Adrenal gland (tissue), 12 donors: ENCODE data around the gene ENAH. TPM values are rescaled to one million over a fixed set of nuclear protein-coding genes. Genes with fewer than 3 reads are reported as not detected.

Experiments
- DNase-seq, 7 donors: peaks; one replicate each; pipeline ENCODE4 v3.0.0-alpha.2; 2019 to 2020
- H3K27ac ChIP-seq, 5 donors: fragments of 200-600 bp; sonication (generic) in 4 of 5; 1 replicate in 3 of 5; 2 replicates in 2 of 5; pipeline versions ENCODE4 v1.5.1 to v1.8.0; 2016 to 2020; ENCODE audit warnings: mild to moderate bottlenecking in 1 of 5
- H3K27me3 ChIP-seq: fragments of 200-600 bp; 2 replicates; pipeline ENCODE4 v1.8.0; 2021
- H3K36me3 ChIP-seq, 2 donors: fragments of 200-600 bp; replicated peaks in 1 of 2; 1 replicate in 1 of 2; 2 replicates in 1 of 2; pipeline versions ENCODE4 v1.5.1 to v1.8.0; 2018 to 2022
- H3K4me1 ChIP-seq, 2 donors: fragments of 200-600 bp; replicated peaks in 1 of 2; 1 replicate in 1 of 2; 2 replicates in 1 of 2; pipeline versions ENCODE4 v1.5.1 to v1.8.0; 2018 to 2021
- H3K4me3 ChIP-seq, 4 donors: fragments of 200-600 bp; sonication (generic) in 3 of 4; one replicate each; pipeline ENCODE4 v1.5.1; 2016 to 2018
- H3K9me3 ChIP-seq, 3 donors: fragments of 200-600 bp; sonication (generic) in 1 of 3; replicated peaks in 1 of 3; 1 replicate in 2 of 3; 2 replicates in 1 of 3; pipeline versions ENCODE4 v1.5.1 to v1.8.0; 2016 to 2021
- POLR2A ChIP-seq, 2 donors: fragments of 450-650 bp; IDR thresholded peaks; one replicate each; pipeline ENCODE4 v1.6.1; 2017; ENCODE audit warnings: antibody characterized with exemption in 2 of 2, mild to moderate bottlenecking in 2 of 2, moderate library complexity in 1 of 2
- WGBS, 4 donors: extraction: QIAGEN DNeasy Blood & Tissue Kit in 2 of 4; methylation state at CpG; one replicate each; pipeline versions ENCODE4 v1.1.5 to v1.1.7; 2013 to 2017; 5-methylcytosine and 5-hydroxymethylcytosine counted together
- intact Hi-C, 2 donors: fragments of 100-400 bp; cut with DNase I; formaldehyde crosslinking; loops; one replicate each; pipeline versions ENCODE4 v1.14.1 to v1.15.0; 2022 to 2023
- polyA plus RNA-seq, 3 donors: library from polyadenylated mRNA; stranded (reverse); fragments of 200-250 nt in 2 of 3; fragments of 350-450 nt in 1 of 3; fragmentation: Illumina TruSeq in 1 of 3; extraction: RNeasy Lipid Tissue Mini Kit (QIAGEN cat#74804) in 1 of 3; gene quantifications; one replicate each; pipeline ENCODE4 v1.2.3, GENCODE V29; 2013 to 2014
- total RNA-seq, 9 donors: library from RNA; depleted of rRNA in 4 of 9; stranded (reverse); fragments of >200 nt in 4 of 9; fragments of 120-200 nt in 1 of 9; fragmentation: NEBNext Ultra II Directional in 1 of 9; extraction: Animal tissue kit (Norgen Biotek cat#: 25700) in 1 of 9; gene quantifications; one replicate each; pipeline versions ENCODE4 v1.1.0 to v1.2.4, GENCODE V29; 2013 to 2023
- TF ChIP-seq, protein P1 (sequence below), 6 experiments: fragments of 450-650 bp in 4 of 6; fragments of 200-600 bp in 2 of 6; sonication (generic) in 1 of 6; IDR thresholded peaks; 1 replicate in 5 of 6; 2 replicates in 1 of 6; pipeline versions ENCODE4 v1.5.1 to v1.8.0; 2016 to 2021; ENCODE audit warnings: antibody characterized with exemption in 6 of 6, mild to moderate bottlenecking in 2 of 6, moderate library complexity in 1 of 6
- donor health status: healthy with polysubstance abuse.
- donor health status: Bipolar disorder and iron deficiency.
- donor health status: DM: yes; HTN: yes; CAD: no.
- donor health status: DM: no; HTN: no; CAD: no.
- donor health status: DM: no; HTN: no; CAD: no.
- donor health status: DM: yes; HTN: yes; CAD: no.

The ENAH gene
- total and polyA plus RNA-seq, 12 donors, result 10.0 to 142 (median 71.9) TPM

DNA sequence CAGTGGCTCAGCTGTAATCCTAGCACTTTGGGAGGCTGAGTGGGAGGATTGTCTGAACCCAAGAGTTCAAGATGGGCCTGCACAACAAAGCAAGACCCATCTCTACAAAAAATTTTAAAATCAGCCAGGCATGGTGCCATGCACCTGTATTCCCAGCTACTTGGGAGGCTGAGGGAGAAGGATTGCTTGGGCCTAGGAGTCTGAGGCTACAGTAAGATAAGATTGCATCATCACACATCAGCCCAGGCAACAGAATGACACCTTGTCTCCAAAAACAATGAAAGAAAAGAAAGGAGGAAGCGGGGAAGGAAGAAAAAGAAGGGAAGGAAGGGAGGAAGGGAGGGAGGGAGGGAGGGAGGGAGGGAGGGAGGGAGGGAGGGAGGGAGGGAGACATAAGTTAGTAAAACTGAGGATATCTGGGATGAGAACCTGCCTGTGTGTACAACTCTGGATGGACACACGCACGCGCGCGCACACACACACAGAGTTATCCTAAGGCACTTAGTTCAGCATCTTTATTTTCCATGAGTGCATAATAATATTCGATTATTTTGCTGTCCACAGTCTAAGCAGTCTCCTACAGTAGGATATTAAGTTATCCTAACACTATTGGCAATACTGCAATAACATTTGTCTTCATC is 132.2 kb downstream of the ENAH start:
- TF ChIP-seq POLR2A (IDR thresholded peaks at IDR 0.05), result no peak
- TF ChIP-seq, protein P1, sequence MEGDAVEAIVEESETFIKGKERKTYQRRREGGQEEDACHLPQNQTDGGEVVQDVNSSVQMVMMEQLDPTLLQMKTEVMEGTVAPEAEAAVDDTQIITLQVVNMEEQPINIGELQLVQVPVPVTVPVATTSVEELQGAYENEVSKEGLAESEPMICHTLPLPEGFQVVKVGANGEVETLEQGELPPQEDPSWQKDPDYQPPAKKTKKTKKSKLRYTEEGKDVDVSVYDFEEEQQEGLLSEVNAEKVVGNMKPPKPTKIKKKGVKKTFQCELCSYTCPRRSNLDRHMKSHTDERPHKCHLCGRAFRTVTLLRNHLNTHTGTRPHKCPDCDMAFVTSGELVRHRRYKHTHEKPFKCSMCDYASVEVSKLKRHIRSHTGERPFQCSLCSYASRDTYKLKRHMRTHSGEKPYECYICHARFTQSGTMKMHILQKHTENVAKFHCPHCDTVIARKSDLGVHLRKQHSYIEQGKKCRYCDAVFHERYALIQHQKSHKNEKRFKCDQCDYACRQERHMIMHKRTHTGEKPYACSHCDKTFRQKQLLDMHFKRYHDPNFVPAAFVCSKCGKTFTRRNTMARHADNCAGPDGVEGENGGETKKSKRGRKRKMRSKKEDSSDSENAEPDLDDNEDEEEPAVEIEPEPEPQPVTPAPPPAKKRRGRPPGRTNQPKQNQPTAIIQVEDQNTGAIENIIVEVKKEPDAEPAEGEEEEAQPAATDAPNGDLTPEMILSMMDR (IDR thresholded peaks at IDR 0.05), result no peak
- intact Hi-C loops, result no loop called here
- WGBS, 4 donors, result 93 to 99% (median 98%) methylated on average over 7 of the region's 7 CpGs

DNA sequence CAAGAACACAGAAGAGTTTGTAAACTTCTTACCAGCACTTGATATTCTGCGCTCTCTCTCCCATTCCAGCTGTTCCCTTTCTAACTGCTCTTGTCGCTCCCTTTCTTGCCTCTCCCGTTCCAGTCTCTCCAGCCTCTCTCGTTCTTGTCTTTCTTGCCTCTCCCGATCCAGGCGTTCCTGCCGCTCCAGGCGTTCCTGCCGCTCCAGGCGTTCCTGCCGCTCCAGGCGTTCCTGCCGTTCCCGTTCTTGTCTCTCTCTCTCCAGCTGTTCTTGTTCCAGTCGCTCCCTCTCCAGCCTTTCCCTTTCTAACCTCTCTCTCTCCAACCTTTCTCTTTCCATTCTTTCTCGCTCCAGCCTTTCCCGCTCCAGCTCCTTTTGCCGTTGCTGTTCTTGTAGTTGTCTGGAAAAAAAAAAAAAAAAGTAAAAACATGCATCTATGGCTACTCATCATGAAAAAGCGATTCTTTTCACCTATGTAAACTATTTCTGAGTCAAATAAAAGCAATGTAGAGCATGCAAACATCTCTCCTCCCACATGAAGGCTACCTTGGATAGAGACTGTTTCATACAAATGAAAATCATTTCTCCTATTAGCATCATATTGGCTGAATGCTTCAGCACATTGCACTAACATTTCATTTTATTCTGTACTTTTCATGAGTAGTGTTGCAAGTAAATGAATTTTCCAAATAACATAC is 133.6 kb downstream of the ENAH start:
- Histone ChIP-seq H3K9me3 (no peaks in the 10 kb centered on the region), H3K27me3 (no peaks in the 10 kb centered on the region), H3K27ac (no peak overlapping the region), H3K36me3 (no peaks in the 10 kb centered on the region), H3K4me1 (peaks cover 0 to 4% of the 10 kb centered on the region in 2 donors), H3K4me3 (no peak overlapping the region)
- DNase-seq, result no peak
- intact Hi-C loops, result no loop called here
- TF ChIP-seq, protein P1 (IDR thresholded peaks at IDR 0.05), result no peak
- no peak for TF ChIP-seq POLR2A (IDR thresholded peaks at IDR 0.05)
- WGBS, 4 donors, result 94 to 96% (median 95%) methylated on average over 19 of the region's 19 CpGs

More for the DNA sequence above, 132.2 kb downstream of the ENAH start:
- Histone ChIP-seq H3K4me1 (peaks cover 0 to 4% of the 10 kb centered on the region in 2 donors), H3K9me3 (no peaks in the 10 kb centered on the region), H3K27ac (no peak overlapping the region), H3K36me3 (no peaks in the 10 kb centered on the region), H3K4me3 (no peak overlapping the region), H3K27me3 (no peaks in the 10 kb centered on the region)
- no peak for DNase-seq

DNA sequence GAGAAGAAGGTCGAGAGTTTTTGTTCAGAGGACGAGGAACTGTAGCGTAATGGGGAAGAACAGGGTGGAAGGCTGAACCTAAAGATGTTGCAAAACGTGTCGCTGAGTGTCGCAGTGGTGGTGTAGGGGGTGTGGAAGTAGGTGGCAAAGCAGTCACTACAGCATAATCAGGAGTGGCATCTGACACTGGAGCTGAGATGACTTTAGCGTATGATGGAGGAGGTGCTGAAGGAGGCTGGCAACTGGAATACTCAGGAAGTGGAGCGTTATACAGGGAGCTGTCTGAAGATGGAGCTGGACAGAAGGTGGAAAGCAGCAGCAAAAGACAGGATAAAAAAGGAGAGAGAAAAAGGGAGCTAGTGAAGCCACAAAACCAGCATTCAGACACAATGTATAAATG is 135.2 kb downstream of the ENAH start:
- intact Hi-C loops, result no loop called here
- WGBS, 4 donors, result 87 to 91% (median 90%) methylated on average over 8 of the region's 8 CpGs
- Histone ChIP-seq H3K9me3 (no peaks in the 10 kb centered on the region), H3K4me3 (no peak overlapping the region), H3K27me3 (no peaks in the 10 kb centered on the region), H3K4me1 (no peaks in the 10 kb centered on the region), H3K27ac (no peak overlapping the region), H3K36me3 (no peaks in the 10 kb centered on the region)
- TF ChIP-seq, protein P1 (IDR thresholded peaks at IDR 0.05), result no peak
- no peak for TF ChIP-seq POLR2A (IDR thresholded peaks at IDR 0.05)
- no peak for DNase-seq

DNA sequence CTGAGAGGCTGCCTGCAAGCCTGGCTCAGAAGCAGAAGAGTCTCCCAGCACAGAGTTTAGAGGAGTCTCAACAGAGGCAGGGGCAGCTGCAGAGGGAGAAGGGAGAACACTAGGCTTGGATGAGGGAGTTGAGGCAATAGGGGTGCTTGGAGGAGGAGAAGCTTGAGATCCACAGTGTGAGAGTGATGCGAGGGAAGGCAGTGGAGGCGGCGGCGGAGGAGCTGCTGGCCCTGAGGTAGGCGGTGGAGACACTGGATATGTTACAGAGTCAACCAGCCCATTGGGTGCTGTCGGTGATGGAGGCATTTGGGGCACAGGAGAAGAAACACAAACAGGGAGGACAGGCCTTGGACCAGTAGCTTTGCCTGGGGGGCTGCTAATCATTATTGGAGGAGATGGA is 135.7 kb downstream of the ENAH start:
- H3K27ac ChIP-seq, result no peak overlapping the region
- intact Hi-C loops, result no loop called here
- H3K9me3 ChIP-seq, result no peaks in the 10 kb centered on the region
- H3K4me3 ChIP-seq, result no peak overlapping the region
- TF ChIP-seq, protein P1 (IDR thresholded peaks at IDR 0.05), result no peak
- no peak for TF ChIP-seq POLR2A (IDR thresholded peaks at IDR 0.05)
- H3K36me3 ChIP-seq, result no peaks in the 10 kb centered on the region
- 96 to 100% (median 97%) methylated on average over 6 of the region's 6 CpGs for WGBS, 4 donors
- H3K4me1 ChIP-seq, result no peaks in the 10 kb centered on the region
- no peak for DNase-seq
- no peaks in the 10 kb centered on the region for H3K27me3 ChIP-seq
